Vagina (tissue), 2 donors: Measurements from ENCODE around the gene CASZ1. TPM values are rescaled to one million over a fixed set of nuclear protein-coding genes. Genes with fewer than 3 reads are reported as not detected.

Experiments
- DNase-seq, 2 donors: peaks; one replicate each; pipeline ENCODE4 v3.0.0-alpha.2; 2017; ENCODE audit errors: extremely low spot score in 2 of 2
- H3K27ac ChIP-seq: fragments of 200-600 bp; sonication (generic); one replicate; pipeline ENCODE4 v1.5.1; 2019
- H3K27me3 ChIP-seq: fragments of 200-600 bp; sonication (generic); one replicate; pipeline ENCODE4 v1.5.1; 2019
- H3K36me3 ChIP-seq, 2 donors: fragments of 200-600 bp; sonication (generic); one replicate each; pipeline ENCODE4 v1.5.1; 2017 to 2019
- H3K4me1 ChIP-seq: fragments of 200-600 bp; sonication (generic); one replicate; pipeline ENCODE4 v1.5.1; 2019
- H3K4me3 ChIP-seq, 2 donors: fragments of 200-600 bp; sonication (generic); 1 replicate in 1 of 2; 2 replicates in 1 of 2; pipeline ENCODE4 v1.5.1; 2016 to 2019
- H3K9me3 ChIP-seq: fragments of 200-600 bp; sonication (generic); one replicate; pipeline ENCODE4 v1.5.1; 2019
- POLR2A ChIP-seq, 2 donors: fragments of 450-650 bp; IDR thresholded peaks; one replicate each; pipeline ENCODE4 v1.6.1; 2017; ENCODE audit warnings: antibody characterized with exemption in 2 of 2, mild to moderate bottlenecking in 2 of 2, moderate library complexity in 2 of 2
- POLR2AphosphoS5 ChIP-seq, 2 donors: sonication (generic); formaldehyde crosslinking; IDR thresholded peaks; one replicate each; pipeline ENCODE4 v1.9.0; 2017; ENCODE audit warnings: antibody characterized with exemption in 2 of 2, mild to moderate bottlenecking in 2 of 2, low read depth in 1 of 2; ENCODE audit not compliant: insufficient read depth in 1 of 2
- intact Hi-C: fragments of 100-400 bp; cut with DNase I; formaldehyde crosslinking; loops from one replicate; pipeline ENCODE4 v1.15.1; 2023
- total RNA-seq: library from RNA; depleted of rRNA; stranded (reverse); fragments of >200 nt; gene quantifications from one replicate; pipeline ENCODE4 v1.2.3, GENCODE V29; 2016
- TF ChIP-seq, protein P1 (sequence below), 3 experiments: fragments of 450-650 bp in 2 of 3; fragments of 200-600 bp in 1 of 3; sonication (generic) in 1 of 3; IDR thresholded peaks; one replicate each; pipeline ENCODE4 v1.5.1; 2017 to 2019; ENCODE audit warnings: antibody characterized with exemption in 3 of 3, mild to moderate bottlenecking in 2 of 3, moderate library complexity in 2 of 3

CASZ1 gene
- total RNA-seq, 1 donor from 2014 or later = 30.7 TPM

DNA sequence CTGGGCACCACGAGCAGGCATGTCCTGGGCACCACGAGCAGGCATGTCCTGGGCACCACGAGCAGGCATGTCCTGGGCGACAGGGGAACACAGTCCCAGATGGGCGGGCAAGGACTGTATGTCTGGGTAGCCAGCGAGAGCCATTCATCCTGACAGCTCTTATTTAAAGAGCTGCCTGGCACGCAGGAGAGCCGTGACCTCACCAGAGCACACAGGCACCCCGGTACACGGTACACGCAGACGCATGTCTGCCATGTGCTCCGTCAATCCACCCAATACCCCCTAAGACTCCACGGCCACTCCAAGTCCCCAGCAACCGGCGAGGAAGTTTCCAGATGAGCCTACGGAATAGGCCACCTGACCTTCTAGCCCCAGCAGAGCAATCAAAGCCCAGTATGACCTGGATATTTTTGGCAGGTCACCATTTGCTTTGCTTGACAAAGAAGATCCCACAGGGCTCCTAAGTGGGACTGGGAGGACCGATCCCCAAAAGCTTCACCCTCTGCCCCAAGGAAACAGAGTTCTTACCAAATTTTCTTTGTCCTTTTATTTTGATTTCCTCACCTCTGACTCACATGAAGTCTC lies 51.7 kb downstream of the CASZ1 start:
- Histone ChIP-seq H3K4me1 (peaks cover 26% of the 10 kb centered on the region), H3K9me3 (no peaks in the 10 kb centered on the region), H3K36me3 (no peaks in the 10 kb centered on the region), H3K27ac (no peak overlapping the region), H3K27me3 (no peaks in the 10 kb centered on the region), H3K4me3 (no peak overlapping the region)
- no peak for TF ChIP-seq POLR2AphosphoS5 (IDR thresholded peaks at IDR 0.05; ENCODE audit: insufficient read depth in 1 of 2, low read depth in 1 of 2)
- TF ChIP-seq, protein P1, sequence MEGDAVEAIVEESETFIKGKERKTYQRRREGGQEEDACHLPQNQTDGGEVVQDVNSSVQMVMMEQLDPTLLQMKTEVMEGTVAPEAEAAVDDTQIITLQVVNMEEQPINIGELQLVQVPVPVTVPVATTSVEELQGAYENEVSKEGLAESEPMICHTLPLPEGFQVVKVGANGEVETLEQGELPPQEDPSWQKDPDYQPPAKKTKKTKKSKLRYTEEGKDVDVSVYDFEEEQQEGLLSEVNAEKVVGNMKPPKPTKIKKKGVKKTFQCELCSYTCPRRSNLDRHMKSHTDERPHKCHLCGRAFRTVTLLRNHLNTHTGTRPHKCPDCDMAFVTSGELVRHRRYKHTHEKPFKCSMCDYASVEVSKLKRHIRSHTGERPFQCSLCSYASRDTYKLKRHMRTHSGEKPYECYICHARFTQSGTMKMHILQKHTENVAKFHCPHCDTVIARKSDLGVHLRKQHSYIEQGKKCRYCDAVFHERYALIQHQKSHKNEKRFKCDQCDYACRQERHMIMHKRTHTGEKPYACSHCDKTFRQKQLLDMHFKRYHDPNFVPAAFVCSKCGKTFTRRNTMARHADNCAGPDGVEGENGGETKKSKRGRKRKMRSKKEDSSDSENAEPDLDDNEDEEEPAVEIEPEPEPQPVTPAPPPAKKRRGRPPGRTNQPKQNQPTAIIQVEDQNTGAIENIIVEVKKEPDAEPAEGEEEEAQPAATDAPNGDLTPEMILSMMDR (IDR thresholded peaks at IDR 0.05) = no peak
- intact Hi-C loops = no loop called here
- no peak for DNase-seq

DNA sequence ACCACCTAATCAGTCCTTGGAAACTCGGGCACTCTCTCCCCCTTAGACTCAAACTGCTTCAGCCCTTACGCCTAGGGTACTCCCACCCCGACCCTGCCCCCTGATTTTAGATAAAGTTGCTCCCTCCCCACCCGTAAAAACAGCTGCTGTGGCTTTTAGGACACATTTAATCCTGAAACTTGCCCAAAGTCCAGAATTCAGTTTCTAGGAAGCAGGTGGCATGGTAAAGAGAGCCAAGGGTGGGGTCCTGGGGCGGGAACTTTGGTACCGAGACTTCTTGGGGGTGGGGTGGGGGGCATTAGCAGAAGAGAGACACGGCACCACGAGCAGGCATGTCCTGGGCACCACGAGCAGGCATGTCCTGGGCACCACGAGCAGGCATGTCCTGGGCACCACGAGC lies 52.4 kb downstream of the CASZ1 start:
- Histone ChIP-seq H3K27me3 (no peaks in the 10 kb centered on the region), H3K4me3 (no peak overlapping the region), H3K9me3 (no peaks in the 10 kb centered on the region), H3K36me3 (no peaks in the 10 kb centered on the region), H3K27ac (no peak overlapping the region), H3K4me1 (peaks cover 28% of the 10 kb centered on the region)
- TF ChIP-seq, protein P1 (IDR thresholded peaks at IDR 0.05) = no peak
- no peak for TF ChIP-seq POLR2AphosphoS5 (IDR thresholded peaks at IDR 0.05; ENCODE audit: insufficient read depth in 1 of 2, low read depth in 1 of 2)
- intact Hi-C loops = no loop called here
- no peak for DNase-seq

DNA sequence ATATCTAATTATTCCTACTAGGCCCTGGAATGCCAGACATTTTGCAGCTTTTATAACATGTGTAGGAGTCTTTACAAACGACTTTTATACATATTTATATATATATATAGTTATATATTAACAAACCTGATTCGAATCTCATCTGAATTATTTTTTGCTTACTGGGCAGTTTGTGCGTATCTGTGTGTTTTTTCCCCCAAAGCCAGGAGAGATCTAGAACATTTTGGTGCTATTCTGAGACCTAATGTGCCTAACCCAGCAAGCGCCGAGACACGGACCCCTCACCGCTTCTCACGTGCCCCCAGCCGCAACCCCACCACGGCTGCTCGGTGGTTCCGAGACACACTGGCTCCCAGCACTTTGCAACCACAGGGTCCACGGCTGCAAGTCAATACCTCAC lies 54.8 kb downstream of the CASZ1 start:
- intact Hi-C loops = no loop called here
- Histone ChIP-seq H3K4me3 (no peak overlapping the region), H3K36me3 (no peaks in the 10 kb centered on the region), H3K27me3 (no peaks in the 10 kb centered on the region), H3K9me3 (no peaks in the 10 kb centered on the region), H3K4me1 (peaks cover 42% of the 10 kb centered on the region), H3K27ac (no peak overlapping the region)
- no peak for DNase-seq
- TF ChIP-seq POLR2AphosphoS5 (IDR thresholded peaks at IDR 0.05; ENCODE audit: insufficient read depth in 1 of 2, low read depth in 1 of 2) (no peak), POLR2A (IDR thresholded peaks at IDR 0.05) (no peak)
- TF ChIP-seq, protein P1 (IDR thresholded peaks at IDR 0.05) = no peak

DNA sequence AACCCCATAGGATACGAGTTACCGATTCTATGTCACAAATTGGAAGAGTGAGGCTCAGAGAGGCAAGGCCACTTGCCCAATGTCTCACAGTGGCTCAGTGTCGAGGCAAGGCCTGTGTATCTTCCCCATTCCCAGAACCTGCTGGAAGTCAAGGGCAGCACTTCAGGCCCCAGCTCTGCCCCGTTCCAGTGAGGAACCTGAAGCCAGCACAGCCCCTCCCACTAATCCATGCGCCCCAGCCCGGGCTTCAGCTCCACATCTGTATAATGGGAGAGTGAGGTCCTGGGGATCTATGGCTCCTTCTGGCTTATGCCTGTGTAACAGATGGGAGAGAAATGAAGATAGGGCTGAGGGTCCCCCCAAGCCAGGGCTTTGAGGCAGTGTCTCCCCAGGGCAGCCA lies 56.3 kb downstream of the CASZ1 start:
- H3K4me1 ChIP-seq = peaks cover 42% of the 10 kb centered on the region
- intact Hi-C loops = no loop called here

DNA sequence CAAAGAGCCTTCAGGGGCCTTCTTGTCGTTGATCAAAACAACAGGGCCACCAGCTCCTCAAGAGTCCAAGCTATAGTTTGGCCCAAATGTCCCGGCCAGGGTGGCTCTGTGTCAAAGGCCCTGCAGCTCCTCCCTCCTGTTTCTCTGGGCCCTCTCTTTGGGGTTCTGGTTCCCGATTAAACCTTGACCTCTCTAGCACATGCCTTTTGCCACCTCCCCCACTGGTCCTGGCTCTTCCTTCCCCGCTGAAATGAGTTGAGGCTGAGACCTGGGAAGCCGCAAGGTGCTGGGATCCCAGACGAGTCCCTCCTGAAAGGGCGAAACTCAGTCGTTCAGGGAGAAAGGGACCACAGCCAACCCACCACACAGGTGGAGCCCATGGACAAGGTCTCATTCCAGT lies 56.9 kb downstream of the CASZ1 start:
- Histone ChIP-seq H3K36me3 (no peaks in the 10 kb centered on the region), H3K4me3 (no peak overlapping the region), H3K27me3 (no peaks in the 10 kb centered on the region), H3K27ac (no peak overlapping the region), H3K4me1 (peaks cover 42% of the 10 kb centered on the region), H3K9me3 (no peaks in the 10 kb centered on the region)
- no peak for DNase-seq
- intact Hi-C loops = no loop called here
- TF ChIP-seq POLR2A (IDR thresholded peaks at IDR 0.05) (no peak), POLR2AphosphoS5 (IDR thresholded peaks at IDR 0.05; ENCODE audit: insufficient read depth in 1 of 2, low read depth in 1 of 2) (no peak)
- TF ChIP-seq, protein P1 (IDR thresholded peaks at IDR 0.05) = no peak

More for the DNA sequence above, 56.3 kb downstream of the CASZ1 start:
- DNase-seq = no peak
- TF ChIP-seq POLR2A (IDR thresholded peaks at IDR 0.05) = no peak
- TF ChIP-seq, protein P1 (IDR thresholded peaks at IDR 0.05) = no peak
- no peak for TF ChIP-seq POLR2AphosphoS5 (IDR thresholded peaks at IDR 0.05; ENCODE audit: insufficient read depth in 1 of 2, low read depth in 1 of 2)
- no peak overlapping the region for H3K27ac ChIP-seq
- no peak overlapping the region for H3K4me3 ChIP-seq
- H3K9me3 ChIP-seq = no peaks in the 10 kb centered on the region
- H3K36me3 ChIP-seq = no peaks in the 10 kb centered on the region
- H3K27me3 ChIP-seq = no peaks in the 10 kb centered on the region
